H1 (cell line): ENCODE measurements around the gene ARHGAP24.

ENCODE experiments used
- CEBPB ChIP-seq: IDR thresholded peaks from 2 replicates; pipeline ENCODE4 v1.6.1; 2012; ENCODE audit warnings: low read depth, low read length
- CREB1 ChIP-seq: IDR thresholded peaks from 2 replicates; pipeline ENCODE4 v1.6.1; 2012; ENCODE audit warnings: inconsistent platforms
- FOSL1 ChIP-seq: IDR thresholded peaks from 2 replicates; pipeline ENCODE4 v1.6.1; 2011; ENCODE audit warnings: mild to moderate bottlenecking, low read depth, low read length, moderate library complexity; ENCODE audit not compliant: insufficient read depth
- GTF2F1 ChIP-seq: IDR thresholded peaks from 2 replicates; pipeline ENCODE4 v1.6.1; 2012; ENCODE audit warnings: low read depth, low read length, improper control_type of control experiment, borderline replicate concordance
- HDAC2 ChIP-seq, 2 experiments: fragments of 300-600 bp in 1 of 2; sonication (generic) in 1 of 2; IDR thresholded peaks; 2 replicates each; pipeline ENCODE4 v1.6.1; 2011 to 2012; ENCODE audit warnings: low read depth in 2 of 2, low read length in 2 of 2, mild to moderate bottlenecking in 2 of 2, moderate library complexity in 2 of 2, borderline replicate concordance in 1 of 2, inconsistent platforms in 1 of 2
- JUND ChIP-seq: IDR thresholded peaks from 2 replicates; pipeline ENCODE4 v1.6.1; 2011; ENCODE audit warnings: mild to moderate bottlenecking, improper control_type of control experiment, low read length
- KDM1A ChIP-seq: fragments of 200-600, 300-600 bp; sonication (generic); IDR thresholded peaks from 2 replicates; pipeline ENCODE4 v1.7.1; 2016; ENCODE audit warnings: mild to moderate bottlenecking, low read length, borderline replicate concordance
- KDM5A ChIP-seq: fragments of 200-600 bp; IDR thresholded peaks from 2 replicates; pipeline ENCODE4 v1.7.1; 2012; ENCODE audit warnings: mild to moderate bottlenecking, low read length, inconsistent platforms, mixed read lengths
- POLR2A ChIP-seq, 2 experiments: IDR thresholded peaks; 1 replicate in 1 of 2; 2 replicates in 1 of 2; pipeline ENCODE4 v1.6.1; 2011; ENCODE audit warnings: low read depth in 2 of 2, low read length in 2 of 2, mild to moderate bottlenecking in 2 of 2; ENCODE audit errors: control extremely low read depth in 1 of 2
- POLR2AphosphoS5 ChIP-seq: IDR thresholded peaks from 2 replicates; pipeline ENCODE4 v1.6.1; 2011; ENCODE audit warnings: low read depth, low read length
- TF ChIP-seq, protein P1 (sequence below), 3 experiments: IDR thresholded peaks; 1 replicate in 2 of 3; 2 replicates in 1 of 3; pipeline versions ENCODE4 v1.5.1 to v1.6.1; 2011; ENCODE audit warnings: low read length in 3 of 3, mild to moderate bottlenecking in 3 of 3, inconsistent platforms in 2 of 3, low read depth in 1 of 3, moderate library complexity in 1 of 3; ENCODE audit not compliant: insufficient read depth in 1 of 3; ENCODE audit errors: control extremely low read depth in 1 of 3
- TF ChIP-seq, protein P2 (sequence below): fragments of 300-600 bp; sonication (generic); IDR thresholded peaks from 2 replicates; pipeline ENCODE4 v1.7.1; 2012; ENCODE audit warnings: low read length, moderate library complexity, mild to moderate bottlenecking, inconsistent platforms; ENCODE audit not compliant: insufficient replicate concordance

DNA sequence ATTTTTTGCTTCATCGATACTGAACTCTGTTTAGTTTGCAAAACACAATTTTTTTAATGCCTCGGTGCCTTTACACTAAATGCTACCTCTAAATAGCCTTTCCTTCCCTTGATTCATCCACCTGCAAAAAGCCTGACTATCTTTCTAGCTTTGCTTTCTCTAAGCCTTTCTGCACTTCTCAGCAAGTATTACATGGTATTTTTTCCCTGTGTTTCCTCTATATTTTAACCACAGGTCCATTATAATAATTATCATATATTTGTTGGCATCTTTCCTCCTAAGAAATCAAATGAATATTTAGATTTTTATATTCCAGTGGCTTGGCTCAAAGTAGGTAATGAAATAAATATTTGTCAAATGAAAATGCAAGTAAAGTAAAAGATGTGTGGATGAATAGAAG, 196.2 kb downstream of the ARHGAP24 start:
- TF ChIP-seq GTF2F1 (no peak), CREB1 (no peak), POLR2A (IDR thresholded peaks at IDR 0.05; ENCODE audit: control extremely low read depth in 1 of 2, low read depth in 2 of 2, low read length in 2 of 2) (no peak), CEBPB (no peak), FOSL1 (no peak), HDAC2 (IDR thresholded peaks at IDR 0.05; ENCODE audit: borderline replicate concordance in 1 of 2, low read depth in 2 of 2, low read length in 2 of 2) (no peak), KDM1A (no peak), POLR2AphosphoS5 (no peak), KDM5A (no peak), JUND (no peak)
- TF ChIP-seq, protein P1, sequence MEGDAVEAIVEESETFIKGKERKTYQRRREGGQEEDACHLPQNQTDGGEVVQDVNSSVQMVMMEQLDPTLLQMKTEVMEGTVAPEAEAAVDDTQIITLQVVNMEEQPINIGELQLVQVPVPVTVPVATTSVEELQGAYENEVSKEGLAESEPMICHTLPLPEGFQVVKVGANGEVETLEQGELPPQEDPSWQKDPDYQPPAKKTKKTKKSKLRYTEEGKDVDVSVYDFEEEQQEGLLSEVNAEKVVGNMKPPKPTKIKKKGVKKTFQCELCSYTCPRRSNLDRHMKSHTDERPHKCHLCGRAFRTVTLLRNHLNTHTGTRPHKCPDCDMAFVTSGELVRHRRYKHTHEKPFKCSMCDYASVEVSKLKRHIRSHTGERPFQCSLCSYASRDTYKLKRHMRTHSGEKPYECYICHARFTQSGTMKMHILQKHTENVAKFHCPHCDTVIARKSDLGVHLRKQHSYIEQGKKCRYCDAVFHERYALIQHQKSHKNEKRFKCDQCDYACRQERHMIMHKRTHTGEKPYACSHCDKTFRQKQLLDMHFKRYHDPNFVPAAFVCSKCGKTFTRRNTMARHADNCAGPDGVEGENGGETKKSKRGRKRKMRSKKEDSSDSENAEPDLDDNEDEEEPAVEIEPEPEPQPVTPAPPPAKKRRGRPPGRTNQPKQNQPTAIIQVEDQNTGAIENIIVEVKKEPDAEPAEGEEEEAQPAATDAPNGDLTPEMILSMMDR (IDR thresholded peaks at IDR 0.05; ENCODE audit: control extremely low read depth in 1 of 3, insufficient read depth in 1 of 3, low read depth in 1 of 3, low read length in 3 of 3): no peak
- TF ChIP-seq, protein P2, sequence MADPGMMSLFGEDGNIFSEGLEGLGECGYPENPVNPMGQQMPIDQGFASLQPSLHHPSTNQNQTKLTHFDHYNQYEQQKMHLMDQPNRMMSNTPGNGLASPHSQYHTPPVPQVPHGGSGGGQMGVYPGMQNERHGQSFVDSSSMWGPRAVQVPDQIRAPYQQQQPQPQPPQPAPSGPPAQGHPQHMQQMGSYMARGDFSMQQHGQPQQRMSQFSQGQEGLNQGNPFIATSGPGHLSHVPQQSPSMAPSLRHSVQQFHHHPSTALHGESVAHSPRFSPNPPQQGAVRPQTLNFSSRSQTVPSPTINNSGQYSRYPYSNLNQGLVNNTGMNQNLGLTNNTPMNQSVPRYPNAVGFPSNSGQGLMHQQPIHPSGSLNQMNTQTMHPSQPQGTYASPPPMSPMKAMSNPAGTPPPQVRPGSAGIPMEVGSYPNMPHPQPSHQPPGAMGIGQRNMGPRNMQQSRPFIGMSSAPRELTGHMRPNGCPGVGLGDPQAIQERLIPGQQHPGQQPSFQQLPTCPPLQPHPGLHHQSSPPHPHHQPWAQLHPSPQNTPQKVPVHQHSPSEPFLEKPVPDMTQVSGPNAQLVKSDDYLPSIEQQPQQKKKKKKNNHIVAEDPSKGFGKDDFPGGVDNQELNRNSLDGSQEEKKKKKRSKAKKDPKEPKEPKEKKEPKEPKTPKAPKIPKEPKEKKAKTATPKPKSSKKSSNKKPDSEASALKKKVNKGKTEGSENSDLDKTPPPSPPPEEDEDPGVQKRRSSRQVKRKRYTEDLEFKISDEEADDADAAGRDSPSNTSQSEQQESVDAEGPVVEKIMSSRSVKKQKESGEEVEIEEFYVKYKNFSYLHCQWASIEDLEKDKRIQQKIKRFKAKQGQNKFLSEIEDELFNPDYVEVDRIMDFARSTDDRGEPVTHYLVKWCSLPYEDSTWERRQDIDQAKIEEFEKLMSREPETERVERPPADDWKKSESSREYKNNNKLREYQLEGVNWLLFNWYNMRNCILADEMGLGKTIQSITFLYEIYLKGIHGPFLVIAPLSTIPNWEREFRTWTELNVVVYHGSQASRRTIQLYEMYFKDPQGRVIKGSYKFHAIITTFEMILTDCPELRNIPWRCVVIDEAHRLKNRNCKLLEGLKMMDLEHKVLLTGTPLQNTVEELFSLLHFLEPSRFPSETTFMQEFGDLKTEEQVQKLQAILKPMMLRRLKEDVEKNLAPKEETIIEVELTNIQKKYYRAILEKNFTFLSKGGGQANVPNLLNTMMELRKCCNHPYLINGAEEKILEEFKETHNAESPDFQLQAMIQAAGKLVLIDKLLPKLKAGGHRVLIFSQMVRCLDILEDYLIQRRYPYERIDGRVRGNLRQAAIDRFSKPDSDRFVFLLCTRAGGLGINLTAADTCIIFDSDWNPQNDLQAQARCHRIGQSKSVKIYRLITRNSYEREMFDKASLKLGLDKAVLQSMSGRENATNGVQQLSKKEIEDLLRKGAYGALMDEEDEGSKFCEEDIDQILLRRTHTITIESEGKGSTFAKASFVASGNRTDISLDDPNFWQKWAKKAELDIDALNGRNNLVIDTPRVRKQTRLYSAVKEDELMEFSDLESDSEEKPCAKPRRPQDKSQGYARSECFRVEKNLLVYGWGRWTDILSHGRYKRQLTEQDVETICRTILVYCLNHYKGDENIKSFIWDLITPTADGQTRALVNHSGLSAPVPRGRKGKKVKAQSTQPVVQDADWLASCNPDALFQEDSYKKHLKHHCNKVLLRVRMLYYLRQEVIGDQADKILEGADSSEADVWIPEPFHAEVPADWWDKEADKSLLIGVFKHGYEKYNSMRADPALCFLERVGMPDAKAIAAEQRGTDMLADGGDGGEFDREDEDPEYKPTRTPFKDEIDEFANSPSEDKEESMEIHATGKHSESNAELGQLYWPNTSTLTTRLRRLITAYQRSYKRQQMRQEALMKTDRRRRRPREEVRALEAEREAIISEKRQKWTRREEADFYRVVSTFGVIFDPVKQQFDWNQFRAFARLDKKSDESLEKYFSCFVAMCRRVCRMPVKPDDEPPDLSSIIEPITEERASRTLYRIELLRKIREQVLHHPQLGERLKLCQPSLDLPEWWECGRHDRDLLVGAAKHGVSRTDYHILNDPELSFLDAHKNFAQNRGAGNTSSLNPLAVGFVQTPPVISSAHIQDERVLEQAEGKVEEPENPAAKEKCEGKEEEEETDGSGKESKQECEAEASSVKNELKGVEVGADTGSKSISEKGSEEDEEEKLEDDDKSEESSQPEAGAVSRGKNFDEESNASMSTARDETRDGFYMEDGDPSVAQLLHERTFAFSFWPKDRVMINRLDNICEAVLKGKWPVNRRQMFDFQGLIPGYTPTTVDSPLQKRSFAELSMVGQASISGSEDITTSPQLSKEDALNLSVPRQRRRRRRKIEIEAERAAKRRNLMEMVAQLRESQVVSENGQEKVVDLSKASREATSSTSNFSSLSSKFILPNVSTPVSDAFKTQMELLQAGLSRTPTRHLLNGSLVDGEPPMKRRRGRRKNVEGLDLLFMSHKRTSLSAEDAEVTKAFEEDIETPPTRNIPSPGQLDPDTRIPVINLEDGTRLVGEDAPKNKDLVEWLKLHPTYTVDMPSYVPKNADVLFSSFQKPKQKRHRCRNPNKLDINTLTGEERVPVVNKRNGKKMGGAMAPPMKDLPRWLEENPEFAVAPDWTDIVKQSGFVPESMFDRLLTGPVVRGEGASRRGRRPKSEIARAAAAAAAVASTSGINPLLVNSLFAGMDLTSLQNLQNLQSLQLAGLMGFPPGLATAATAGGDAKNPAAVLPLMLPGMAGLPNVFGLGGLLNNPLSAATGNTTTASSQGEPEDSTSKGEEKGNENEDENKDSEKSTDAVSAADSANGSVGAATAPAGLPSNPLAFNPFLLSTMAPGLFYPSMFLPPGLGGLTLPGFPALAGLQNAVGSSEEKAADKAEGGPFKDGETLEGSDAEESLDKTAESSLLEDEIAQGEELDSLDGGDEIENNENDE: no peak
